K562 (cell line): ENCODE measurements around the gene RNASE13. TPM values are rescaled to one million over a fixed set of nuclear protein-coding genes. Genes with fewer than 3 reads are reported as not detected.

ENCODE experiments used
- CTBP1 ChIP-seq: fragments of 450-650 bp; IDR thresholded peaks from 2 replicates; pipeline ENCODE4 v1.6.1; 2016; ENCODE audit warnings: borderline replicate concordance
- E2F3 ChIP-seq: fragments of 250-450 bp; sonication (Bioruptor Pico); IDR thresholded peaks from 2 replicates; pipeline ENCODE4 v1.4.0; 2020; ENCODE audit warnings: mild to moderate bottlenecking
- L3MBTL2 ChIP-seq: fragments of 450-650 bp; IDR thresholded peaks from 2 replicates; pipeline ENCODE4 v1.6.1; 2016; ENCODE audit warnings: mild to moderate bottlenecking, moderate library complexity
- NBN ChIP-seq: fragments of 450-650 bp; IDR thresholded peaks from 2 replicates; pipeline ENCODE4 v1.6.1; 2016; ENCODE audit warnings: low read depth, mild to moderate bottlenecking
- NFYB ChIP-seq: IDR thresholded peaks from 2 replicates; pipeline ENCODE4 v1.6.1; 2011; ENCODE audit warnings: mild to moderate bottlenecking, moderate library complexity; ENCODE audit not compliant: insufficient read length; ENCODE audit errors: extremely low read depth
- PKNOX1 ChIP-seq: fragments of 450-650 bp; IDR thresholded peaks from 2 replicates; pipeline ENCODE4 v1.6.1; 2016
- RCOR1 ChIP-seq, 2 experiments: IDR thresholded peaks; 2 replicates each; pipeline ENCODE4 v1.6.1; 2012; ENCODE audit warnings: low read depth in 2 of 2, low read length in 2 of 2, borderline replicate concordance in 1 of 2, improper control_type of control experiment in 1 of 2
- REST ChIP-seq, 2 experiments: fragments of 450-650 bp; formaldehyde crosslinking in 1 of 2; IDR thresholded peaks; 2 replicates each; pipeline versions ENCODE4 v1.4.0 to v1.6.1; 2014 to 2020; ENCODE audit warnings: mild to moderate bottlenecking in 2 of 2, borderline replicate concordance in 1 of 2, low read depth in 1 of 2
- XRCC5 ChIP-seq: fragments of 200-400 bp; formaldehyde crosslinking; IDR thresholded peaks from 2 replicates; pipeline ENCODE4 v1.6.1; 2017; ENCODE audit warnings: low read depth, mild to moderate bottlenecking, low read length
- ZNF140 ChIP-seq: fragments of 250-450 bp; sonication (Bioruptor Pico); IDR thresholded peaks from 2 replicates; pipeline ENCODE4 v1.8.0; 2021; ENCODE audit warnings: moderate library complexity, mild to moderate bottlenecking, inconsistent platforms
- polyA plus RNA-seq, 8 experiments: library from polyadenylated mRNA; depleted of rRNA in 4 of 8; stranded (reverse) in 5 of 8; unstranded in 3 of 8; fragments of >200 nt; fragmentation: Nextera tagmentation in 2 of 8; fragmentation: Illumina TruSeq in 1 of 8; extraction: Ambion mirVana in 2 of 8; extraction: Trizol in 1 of 8; gene quantifications; 2 replicates each; pipeline versions ENCODE4 v1.2.1 to v1.2.3, GENCODE V29; 2011 to 2014; ENCODE audit warnings: inconsistent platforms in 1 of 8, missing spikeins in 1 of 8
- total RNA-seq, 7 experiments: library from RNA; depleted of rRNA in 6 of 7; stranded (reverse); fragments of >200 nt in 6 of 7; fragmentation: Illumina TruSeq in 2 of 7; extraction: Trizol in 2 of 7; gene quantifications; 2 replicates each; pipeline versions ENCODE4 v1.2.1 to v1.2.3, GENCODE V29; 2011 to 2021; ENCODE audit warnings: low replicate concordance in 1 of 7
- TF ChIP-seq, protein P1 (sequence below): fragments of 200-800 bp; sonication (Bioruptor generic); IDR thresholded peaks from 2 replicates; pipeline ENCODE4 v1.6.1; 2017; ENCODE audit warnings: missing genetic modification characterization, missing compliant biosample characterization
- TF ChIP-seq, protein P2 (sequence below), 3 experiments: IDR thresholded peaks in 2 of 3; conservative IDR thresholded peaks in 1 of 3; 2 replicates each; pipeline ENCODE4 v1.5.1; 2011 to 2012; ENCODE audit warnings: low read length in 3 of 3, mild to moderate bottlenecking in 3 of 3, control low read depth in 2 of 3, improper control_type of control experiment in 1 of 3, inconsistent platforms in 1 of 3, low read depth in 1 of 3, mixed read lengths in 1 of 3, moderate library complexity in 1 of 3; ENCODE audit not compliant: insufficient read depth in 2 of 3

Gene RNASE13
- total and polyA plus RNA-seq, 9 of the 15 experiments (the other 6 are each of a cell fraction or from before 2014, with no cell fraction given), result not detected

- TF ChIP-seq XRCC5 (0 out of 2 replicates have a peak, but pooled peaks have one; percentile 32), ZNF140 (no peak), E2F3 (CRISPR knock-in tag) (no peak), NBN (peak; percentile 33; the same call in 1 of the 2 replicates), L3MBTL2 (no peak), REST (IDR thresholded peaks at IDR 0.05; ENCODE audit: borderline replicate concordance) (peak; percentile 92), REST (CRISPR knock-in tag; IDR thresholded peaks at IDR 0.05; ENCODE audit: low read depth) (no peak), PKNOX1 (peak; percentile 95), NFYB (no peak), CTBP1 (peak; percentile 50; the same call in 1 of the 2 replicates), RCOR1 (IDR thresholded peaks at IDR 0.05; ENCODE audit: borderline replicate concordance in 1 of 2, low read depth in 2 of 2, low read length in 2 of 2) (peak in 1 of 2 experiments; percentile 41; a peak in 1 of 4 replicates)
- TF ChIP-seq, protein P1, sequence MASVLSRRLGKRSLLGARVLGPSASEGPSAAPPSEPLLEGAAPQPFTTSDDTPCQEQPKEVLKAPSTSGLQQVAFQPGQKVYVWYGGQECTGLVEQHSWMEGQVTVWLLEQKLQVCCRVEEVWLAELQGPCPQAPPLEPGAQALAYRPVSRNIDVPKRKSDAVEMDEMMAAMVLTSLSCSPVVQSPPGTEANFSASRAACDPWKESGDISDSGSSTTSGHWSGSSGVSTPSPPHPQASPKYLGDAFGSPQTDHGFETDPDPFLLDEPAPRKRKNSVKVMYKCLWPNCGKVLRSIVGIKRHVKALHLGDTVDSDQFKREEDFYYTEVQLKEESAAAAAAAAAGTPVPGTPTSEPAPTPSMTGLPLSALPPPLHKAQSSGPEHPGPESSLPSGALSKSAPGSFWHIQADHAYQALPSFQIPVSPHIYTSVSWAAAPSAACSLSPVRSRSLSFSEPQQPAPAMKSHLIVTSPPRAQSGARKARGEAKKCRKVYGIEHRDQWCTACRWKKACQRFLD (CRISPR knock-in tag), result no peak
- TF ChIP-seq, protein P2, sequence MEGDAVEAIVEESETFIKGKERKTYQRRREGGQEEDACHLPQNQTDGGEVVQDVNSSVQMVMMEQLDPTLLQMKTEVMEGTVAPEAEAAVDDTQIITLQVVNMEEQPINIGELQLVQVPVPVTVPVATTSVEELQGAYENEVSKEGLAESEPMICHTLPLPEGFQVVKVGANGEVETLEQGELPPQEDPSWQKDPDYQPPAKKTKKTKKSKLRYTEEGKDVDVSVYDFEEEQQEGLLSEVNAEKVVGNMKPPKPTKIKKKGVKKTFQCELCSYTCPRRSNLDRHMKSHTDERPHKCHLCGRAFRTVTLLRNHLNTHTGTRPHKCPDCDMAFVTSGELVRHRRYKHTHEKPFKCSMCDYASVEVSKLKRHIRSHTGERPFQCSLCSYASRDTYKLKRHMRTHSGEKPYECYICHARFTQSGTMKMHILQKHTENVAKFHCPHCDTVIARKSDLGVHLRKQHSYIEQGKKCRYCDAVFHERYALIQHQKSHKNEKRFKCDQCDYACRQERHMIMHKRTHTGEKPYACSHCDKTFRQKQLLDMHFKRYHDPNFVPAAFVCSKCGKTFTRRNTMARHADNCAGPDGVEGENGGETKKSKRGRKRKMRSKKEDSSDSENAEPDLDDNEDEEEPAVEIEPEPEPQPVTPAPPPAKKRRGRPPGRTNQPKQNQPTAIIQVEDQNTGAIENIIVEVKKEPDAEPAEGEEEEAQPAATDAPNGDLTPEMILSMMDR (IDR thresholded peaks at IDR 0.05 in 2 of 3, conservative IDR thresholded peaks at IDR 0.05 in 1 of 3; ENCODE audit: insufficient read depth in 2 of 3, low read depth in 1 of 3, low read length in 3 of 3), result peak; percentile 76 to 95 (median 93)
Measured at GRCh38 chr14:21014761-21015190, 19.8 kb downstream of the RNASE13 start (continued).
